Mesendoderm (in vitro differentiated cells): ENCODE measurements around the gene UBE2J2.

Source experiments
- DNase-seq: peaks from one replicate; pipeline ENCODE4 v3.0.0; 2013
- H2AK5ac ChIP-seq: 2 replicates; pipeline ENCODE4 v1.6.1; 2013; ENCODE audit warnings: low read length, inconsistent platforms
- H2BK120ac ChIP-seq: 2 replicates; pipeline ENCODE4 v1.6.1; 2013; ENCODE audit warnings: low read depth, mild to moderate bottlenecking, low read length, moderate library complexity, mixed read lengths
- H2BK15ac ChIP-seq: replicated peaks from 2 replicates; pipeline ENCODE4 v1.6.1; 2013; ENCODE audit warnings: low read depth, mild to moderate bottlenecking, moderate library complexity
- H2BK5ac ChIP-seq: 2 replicates; pipeline ENCODE4 v1.6.1; 2013; ENCODE audit warnings: low read length, inconsistent platforms
- H3K18ac ChIP-seq: 2 replicates; pipeline ENCODE4 v1.6.1; 2013; ENCODE audit warnings: mild to moderate bottlenecking, low read length, mixed read lengths
- H3K23ac ChIP-seq: one replicate; pipeline ENCODE4 v1.6.1; 2013; ENCODE audit warnings: low read length
- H3K27ac ChIP-seq: 2 replicates; pipeline ENCODE4 v1.5.1; 2013; ENCODE audit warnings: low read depth, mild to moderate bottlenecking, inconsistent platforms, low read length, moderate library complexity
- H3K27me3 ChIP-seq: 2 replicates; pipeline ENCODE4 v1.6.1; 2013; ENCODE audit warnings: low read length, control low read depth, mild to moderate bottlenecking, inconsistent platforms; ENCODE audit not compliant: insufficient read depth, poor library complexity
- H3K36me3 ChIP-seq: 2 replicates; pipeline ENCODE4 v1.6.1; 2013; ENCODE audit warnings: low read length, inconsistent platforms; ENCODE audit not compliant: control insufficient read depth, insufficient read depth
- H3K4ac ChIP-seq: one replicate; pipeline ENCODE4 v1.6.1; 2013; ENCODE audit warnings: low read depth, mild to moderate bottlenecking, low read length, moderate library complexity
- H3K4me1 ChIP-seq: 2 replicates; pipeline ENCODE4 v1.6.1; 2013; ENCODE audit warnings: low read depth, low read length, inconsistent platforms; ENCODE audit not compliant: control insufficient read depth
- H3K4me2 ChIP-seq: 2 replicates; pipeline ENCODE4 v1.6.1; 2013; ENCODE audit warnings: low read length
- H3K4me3 ChIP-seq: 2 replicates; pipeline ENCODE4 v1.5.1; 2013; ENCODE audit warnings: mild to moderate bottlenecking, low read length
- H3K56ac ChIP-seq: one replicate; pipeline ENCODE4 v1.6.1; 2013; ENCODE audit warnings: low read length
- H3K79me1 ChIP-seq: 2 replicates; pipeline ENCODE4 v1.6.1; 2013; ENCODE audit warnings: low read length, inconsistent platforms
- H3K79me2 ChIP-seq: 2 replicates; pipeline ENCODE4 v1.6.1; 2013; ENCODE audit warnings: mild to moderate bottlenecking, low read length; ENCODE audit not compliant: control insufficient read depth, insufficient read depth
- H3K9ac ChIP-seq: 2 replicates; pipeline ENCODE4 v1.6.1; 2013; ENCODE audit warnings: low read length, inconsistent platforms
- H4K5ac ChIP-seq: one replicate; pipeline ENCODE4 v1.6.1; 2013; ENCODE audit warnings: low read length
- H4K8ac ChIP-seq: one replicate; pipeline ENCODE4 v1.6.1; 2013; ENCODE audit warnings: low read depth, mild to moderate bottlenecking, control low read depth, low read length, moderate library complexity
- WGBS: extraction: QIAGEN DNeasy Blood & Tissue Kit; methylation state at CpG from one replicate; pipeline ENCODE4 v1.1.7; 2013; ENCODE audit warnings: low lambda C conversion rate, missing lambda C conversion rate; ENCODE audit not compliant: insufficient coverage; ENCODE audit errors: extremely low coverage; 5-methylcytosine and 5-hydroxymethylcytosine counted together

Gene UBE2J2

DNA sequence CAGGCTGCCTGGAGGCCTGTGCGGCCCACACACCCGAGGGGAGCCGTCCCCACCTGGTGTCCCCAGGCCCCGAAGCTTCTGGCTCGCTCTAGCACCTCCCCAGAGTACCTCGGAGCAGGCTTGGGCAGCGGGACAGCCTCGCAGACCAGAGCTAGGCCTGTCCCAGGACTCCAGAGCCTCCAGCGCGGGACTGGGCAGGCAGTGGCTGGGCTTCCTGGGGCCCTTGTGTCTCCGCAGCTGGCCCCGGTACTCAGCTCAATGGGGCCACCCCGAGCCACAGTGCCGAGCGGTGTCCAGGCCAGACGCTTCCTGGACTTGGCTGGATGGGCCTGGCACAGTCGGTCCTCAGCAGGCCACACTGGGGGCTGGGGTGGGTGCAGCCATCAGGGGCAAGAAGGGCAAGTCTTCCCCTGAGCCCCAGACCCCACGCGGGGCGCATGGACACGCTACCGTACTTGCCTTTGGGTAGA is 11.5 kb upstream of the UBE2J2 start:
- H2AK5ac ChIP-seq, result no peak overlapping the region
- WGBS, result no CpG with 5 or more reads among the region's 22 CpGs
- no peak overlapping the region for H2BK120ac ChIP-seq
- H3K4me1 ChIP-seq, result no peaks in the 10 kb centered on the region
- H3K36me3 ChIP-seq, result no peaks in the 10 kb centered on the region
- no peak overlapping the region for H3K23ac ChIP-seq
- H3K9ac ChIP-seq, result no peak overlapping the region
- no peaks in the 10 kb centered on the region for H3K27me3 ChIP-seq
- no peak overlapping the region for H4K5ac ChIP-seq
- H3K4me2 ChIP-seq, result no peak overlapping the region
- no peak overlapping the region for H2BK15ac ChIP-seq
- H3K79me2 ChIP-seq, result no peaks in the 10 kb centered on the region
- H4K8ac ChIP-seq, result no peak overlapping the region
- no peak overlapping the region for H2BK5ac ChIP-seq
- H3K4ac ChIP-seq, result no peak overlapping the region
- H3K18ac ChIP-seq, result no peak overlapping the region
- no peak overlapping the region for H3K27ac ChIP-seq
- no peaks in the 10 kb centered on the region for H3K79me1 ChIP-seq
- no peak overlapping the region for H3K4me3 ChIP-seq
- DNase-seq, result no peak
- no peak overlapping the region for H3K56ac ChIP-seq

DNA sequence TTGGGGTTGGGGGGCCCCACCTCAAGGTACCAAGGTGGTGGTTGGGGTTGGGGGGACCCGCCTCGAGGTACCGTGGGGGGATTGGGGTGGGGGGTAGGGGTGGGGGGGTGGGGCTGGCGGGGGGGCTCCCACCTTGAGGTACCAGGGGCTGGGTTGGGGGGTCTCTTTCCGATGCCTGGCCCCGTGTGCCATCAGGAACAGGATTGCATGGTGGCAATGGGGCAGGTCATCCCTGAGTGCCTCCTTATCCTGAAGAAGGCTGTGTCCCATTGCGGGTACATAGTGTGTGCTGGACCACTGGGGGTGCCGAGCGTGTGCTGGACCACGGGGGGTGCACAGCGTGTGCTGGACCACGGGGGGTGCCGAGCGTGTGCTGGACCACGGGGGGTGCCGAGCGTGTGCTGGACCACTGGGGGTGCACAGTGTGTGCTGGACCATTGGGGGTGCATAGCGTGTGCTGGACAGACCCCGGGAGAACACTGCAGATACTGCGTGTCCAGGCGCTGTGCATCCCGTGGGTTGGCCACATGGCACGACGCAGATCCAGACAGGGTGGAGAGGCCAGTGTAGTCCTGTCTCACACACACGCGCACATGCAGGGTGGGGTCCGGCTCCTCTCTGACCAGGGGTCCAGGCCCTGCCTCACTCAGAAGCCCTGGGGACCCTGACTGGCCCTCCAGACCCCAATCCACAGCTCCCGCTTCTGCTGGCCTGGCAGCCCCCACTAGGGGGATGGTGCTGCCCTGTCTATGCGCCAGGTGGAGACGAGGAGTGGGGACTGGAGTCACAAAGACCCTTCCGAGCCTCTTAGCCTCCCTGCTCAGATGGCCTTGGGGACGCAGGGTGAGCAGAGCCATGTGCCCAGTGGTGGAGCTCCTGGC is 10.8 kb upstream of the UBE2J2 start:
- Histone ChIP-seq H2AK5ac (no peak overlapping the region), H2BK5ac (no peak overlapping the region), H3K79me1 (no peaks in the 10 kb centered on the region), H3K79me2 (no peaks in the 10 kb centered on the region), H3K9ac (no peak overlapping the region), H2BK120ac (no peak overlapping the region), H3K27me3 (no peaks in the 10 kb centered on the region), H3K36me3 (no peaks in the 10 kb centered on the region), H3K4me1 (no peaks in the 10 kb centered on the region), H2BK15ac (no peak overlapping the region), H3K4me2 (no peak overlapping the region), H4K5ac (no peak overlapping the region), H3K4ac (no peak overlapping the region), H3K23ac (no peak overlapping the region), H3K56ac (no peak overlapping the region), H3K4me3 (no peak overlapping the region), H3K27ac (no peak overlapping the region), H3K18ac (no peak overlapping the region), H4K8ac (no peak overlapping the region)
- no peak for DNase-seq
- WGBS, result no CpG with 5 or more reads among the region's 32 CpGs

DNA sequence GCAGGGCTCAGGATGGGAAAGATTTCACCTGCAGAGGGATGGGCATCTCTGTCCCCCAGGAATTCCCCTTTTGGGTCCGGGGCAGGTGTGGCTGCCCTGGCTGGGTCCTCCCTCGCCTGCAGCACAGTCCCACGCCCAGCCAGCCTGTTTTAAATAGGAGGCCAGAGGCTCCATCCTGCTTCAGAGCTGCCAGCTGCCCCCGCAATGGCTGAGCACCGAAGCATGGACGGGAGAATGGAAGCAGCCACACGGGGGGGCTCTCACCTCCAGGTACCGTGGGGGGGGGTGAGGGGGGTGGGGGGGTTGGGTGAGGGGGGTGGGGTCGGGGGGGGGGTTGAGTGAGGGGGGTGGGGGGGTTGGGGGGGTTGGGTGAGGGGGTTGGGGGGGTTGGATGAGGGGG is 10.2 kb upstream of the UBE2J2 start:
- WGBS, result no CpG with 5 or more reads among the region's 9 CpGs
- peak; percentile 54 for DNase-seq

DNA sequence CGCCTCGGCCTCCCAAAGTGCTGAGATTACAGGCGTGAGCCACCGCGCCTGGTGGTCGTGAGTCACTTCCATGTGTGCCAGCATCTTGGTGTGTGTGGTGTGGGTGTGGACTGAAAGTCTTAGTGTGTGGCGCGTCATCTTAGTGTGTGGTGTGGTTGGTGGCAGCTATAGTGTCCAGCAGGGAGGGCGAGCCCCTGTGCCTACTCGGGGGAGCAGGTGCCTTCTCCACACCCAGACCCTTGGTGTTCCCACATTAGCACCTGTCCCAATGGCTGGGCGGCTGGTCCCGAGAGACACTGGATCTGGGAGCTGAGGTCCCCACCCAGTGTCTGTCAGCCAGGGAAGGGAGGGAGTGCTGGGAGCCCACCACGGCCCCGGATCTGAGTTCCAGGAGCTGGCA is 9.3 kb upstream of the UBE2J2 start:
- H2AK5ac ChIP-seq, result no peak overlapping the region
- H3K56ac ChIP-seq, result no peak overlapping the region
- no peak overlapping the region for H3K4me3 ChIP-seq
- no peak overlapping the region for H3K18ac ChIP-seq
- no peak overlapping the region for H4K5ac ChIP-seq
- no peak overlapping the region for H3K23ac ChIP-seq
- H3K9ac ChIP-seq, result no peak overlapping the region
- H3K36me3 ChIP-seq, result no peaks in the 10 kb centered on the region
- DNase-seq, result no peak
- no peak overlapping the region for H2BK120ac ChIP-seq
- no peak overlapping the region for H3K4ac ChIP-seq
- no peak overlapping the region for H4K8ac ChIP-seq
- no peak overlapping the region for H2BK15ac ChIP-seq
- H3K79me1 ChIP-seq, result no peaks in the 10 kb centered on the region
- H3K79me2 ChIP-seq, result no peaks in the 10 kb centered on the region
- no peak overlapping the region for H3K4me2 ChIP-seq
- H3K27ac ChIP-seq, result no peak overlapping the region
- H3K27me3 ChIP-seq, result no peaks in the 10 kb centered on the region
- H2BK5ac ChIP-seq, result no peak overlapping the region
- H3K4me1 ChIP-seq, result no peaks in the 10 kb centered on the region
- WGBS, result no CpG with 5 or more reads among the region's 14 CpGs

More for the DNA sequence above, 10.2 kb upstream of the UBE2J2 start:
- no peaks in the 10 kb centered on the region for H3K36me3 ChIP-seq
- no peaks in the 10 kb centered on the region for H3K79me1 ChIP-seq
- H4K8ac ChIP-seq, result no peak overlapping the region
- H3K4me1 ChIP-seq, result no peaks in the 10 kb centered on the region
- H3K79me2 ChIP-seq, result no peaks in the 10 kb centered on the region
- no peak overlapping the region for H2BK120ac ChIP-seq
- H3K56ac ChIP-seq, result no peak overlapping the region
- no peaks in the 10 kb centered on the region for H3K27me3 ChIP-seq
- H3K4me2 ChIP-seq, result no peak overlapping the region
- H3K4me3 ChIP-seq, result no peak overlapping the region
- H2BK15ac ChIP-seq, result no peak overlapping the region
- no peak overlapping the region for H3K18ac ChIP-seq
- no peak overlapping the region for H3K4ac ChIP-seq
- no peak overlapping the region for H3K27ac ChIP-seq
- no peak overlapping the region for H3K9ac ChIP-seq
- no peak overlapping the region for H2AK5ac ChIP-seq
- H2BK5ac ChIP-seq, result no peak overlapping the region
- H4K5ac ChIP-seq, result no peak overlapping the region
- H3K23ac ChIP-seq, result no peak overlapping the region

DNA sequence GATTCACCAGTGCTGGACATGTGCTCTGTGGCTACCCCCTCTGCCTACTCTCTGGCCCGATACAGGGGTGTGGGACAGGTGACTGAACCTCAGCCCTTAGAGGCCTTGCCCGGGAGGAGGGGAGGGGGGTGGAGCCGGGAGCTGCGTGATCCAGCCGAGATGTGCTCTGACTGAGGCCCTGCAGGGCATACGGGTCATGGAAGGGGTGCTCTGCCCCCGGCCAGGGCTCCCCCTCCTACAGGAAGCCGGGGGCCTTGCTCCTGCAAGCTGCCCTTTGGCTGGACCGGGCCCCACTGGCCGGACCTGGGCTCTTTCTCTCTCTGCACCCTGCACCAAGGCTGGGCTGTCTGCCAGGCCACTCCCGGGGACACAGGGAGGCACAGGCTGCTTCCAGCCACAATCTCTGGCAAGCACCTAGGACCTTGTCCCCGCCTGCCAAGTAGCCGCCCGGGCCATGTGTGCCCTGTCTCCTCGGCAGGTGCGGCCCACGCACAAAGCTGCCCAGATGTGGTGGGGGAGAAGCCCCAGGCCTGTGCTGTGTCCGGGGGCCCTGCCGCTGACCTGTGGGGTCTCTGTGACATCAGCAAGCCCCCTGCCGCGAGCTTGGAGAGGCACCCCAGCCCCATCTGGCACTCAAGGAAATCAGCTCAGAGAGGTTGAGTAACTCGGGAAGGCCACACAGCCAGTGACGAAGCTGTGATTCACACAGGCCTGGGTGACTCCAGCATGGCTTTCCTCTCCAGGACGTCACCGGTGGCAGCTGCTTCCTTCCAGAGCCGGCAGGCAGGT is 8.1 kb upstream of the UBE2J2 start:
- no peak overlapping the region for H2BK120ac ChIP-seq
- no peak overlapping the region for H3K27ac ChIP-seq
- no peak overlapping the region for H2BK5ac ChIP-seq
- no peak overlapping the region for H3K23ac ChIP-seq
- no peak overlapping the region for H3K18ac ChIP-seq
- no peak overlapping the region for H2AK5ac ChIP-seq
- no peaks in the 10 kb centered on the region for H3K79me2 ChIP-seq
- H3K4me3 ChIP-seq, result no peak overlapping the region
- no peaks in the 10 kb centered on the region for H3K79me1 ChIP-seq
- no peak overlapping the region for H4K8ac ChIP-seq
- DNase-seq, result no peak
- H3K4ac ChIP-seq, result no peak overlapping the region
- no CpG with 5 or more reads among the region's 26 CpGs for WGBS
- no peak overlapping the region for H2BK15ac ChIP-seq
- H3K9ac ChIP-seq, result no peak overlapping the region
- no peaks in the 10 kb centered on the region for H3K27me3 ChIP-seq
- no peaks in the 10 kb centered on the region for H3K36me3 ChIP-seq
- no peak overlapping the region for H4K5ac ChIP-seq
- H3K4me1 ChIP-seq, result no peaks in the 10 kb centered on the region
- no peak overlapping the region for H3K4me2 ChIP-seq
- no peak overlapping the region for H3K56ac ChIP-seq
